Myometrial cell (primary cell): ENCODE measurements around the gene RAD50. TPM values are rescaled to one million over a fixed set of nuclear protein-coding genes. Genes with fewer than 3 reads are reported as not detected.

Experiments used
- total RNA-seq: library from RNA; depleted of rRNA; stranded (reverse); fragments of >200 nt; gene quantifications from 2 replicates; pipeline ENCODE4 v1.2.3, GENCODE V29; 2015

RAD50 gene
- total RNA-seq: 6.9 and 12.6 TPM in 2 replicates

GRCh38 chr5:132556763-132557477, at the start of gene RAD50:
Gene RAD50 (plus strand): TSS chr5:132556977. CDS start chr5:132557325, 348 bp downstream.

GRCh38 chr5:132543472-132544201, 13.1 kb upstream of the RAD50 start, which contains the start of gene IL5:
Gene IL5 (minus strand): TSS chr5:132543522. CDS start chr5:132543478, 44 bp downstream.

DNA sequence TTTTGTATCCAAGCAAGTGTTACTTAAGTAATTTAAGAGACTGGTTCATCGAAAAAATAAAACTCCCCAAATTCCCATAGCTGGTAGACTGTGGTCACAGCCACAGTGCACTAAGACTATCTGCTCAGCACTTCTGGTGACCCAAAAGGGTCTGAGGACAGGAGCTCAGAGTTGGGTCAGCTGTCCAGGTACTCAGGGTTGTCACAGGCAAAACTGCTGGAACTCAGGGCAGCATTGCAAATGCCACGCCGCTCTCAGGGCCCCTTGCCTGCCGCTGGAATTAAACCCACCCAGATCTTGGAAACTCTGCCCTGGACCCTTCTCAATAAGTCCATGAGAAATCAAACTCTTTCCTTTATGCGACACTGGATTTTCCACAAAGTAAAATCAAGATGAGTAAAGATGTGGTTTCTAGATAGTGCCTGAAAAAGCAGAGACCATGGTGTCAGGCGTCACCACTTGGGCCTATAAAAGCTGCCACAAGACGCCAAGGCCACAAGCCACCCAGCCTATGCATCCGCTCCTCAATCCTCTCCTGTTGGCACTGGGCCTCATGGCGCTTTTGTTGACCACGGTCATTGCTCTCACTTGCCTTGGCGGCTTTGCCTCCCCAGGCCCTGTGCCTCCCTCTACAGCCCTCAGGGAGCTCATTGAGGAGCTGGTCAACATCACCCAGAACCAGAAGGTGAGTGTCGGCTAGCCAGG, 101.1 kb downstream of the RAD50 start, which contains the start of gene IL13:
IL13 (plus strand) TSS at position 498 of the 705 bp plus-strand sequence; CDS start at position 512, 14 bp downstream.

DNA sequence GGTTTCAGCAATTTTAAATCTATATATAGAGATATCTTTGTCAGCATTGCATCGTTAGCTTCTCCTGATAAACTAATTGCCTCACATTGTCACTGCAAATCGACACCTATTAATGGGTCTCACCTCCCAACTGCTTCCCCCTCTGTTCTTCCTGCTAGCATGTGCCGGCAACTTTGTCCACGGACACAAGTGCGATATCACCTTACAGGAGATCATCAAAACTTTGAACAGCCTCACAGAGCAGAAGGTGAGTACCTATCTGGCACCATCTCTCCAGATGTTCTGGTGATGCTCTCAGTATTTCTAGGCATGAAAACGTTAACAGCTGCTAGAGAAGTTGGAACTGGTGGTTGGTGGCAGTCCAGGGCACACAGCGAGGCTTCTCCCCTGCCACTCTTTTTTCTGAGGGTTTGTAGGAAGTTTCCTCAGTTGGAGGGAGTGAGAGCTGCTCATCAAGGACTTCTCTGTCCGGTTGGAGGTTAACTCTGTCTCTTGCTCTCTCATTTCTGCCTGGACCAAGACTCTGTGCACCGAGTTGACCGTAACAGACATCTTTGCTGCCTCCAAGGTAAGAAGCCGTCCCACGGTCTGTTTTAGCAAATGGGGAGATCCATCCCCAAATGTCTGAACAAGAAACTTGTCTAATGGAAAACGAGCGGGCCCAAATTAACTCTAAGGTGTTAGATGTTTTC, 117.3 kb downstream of the RAD50 start, which contains the start of gene IL4:
IL4 (plus strand) TSS at position 51 of the 692 bp plus-strand sequence; CDS start at position 113, 62 bp downstream.

Other genes starting within 250 kb of the RAD50 start
- 5.8 and 7.8 TPM in 2 replicates for gene SLC22A5, start 187.3 kb upstream of the RAD50 start, total RNA-seq
- 28.8 and 40.8 TPM in 2 replicates for gene IRF1, start 66.2 kb upstream of the RAD50 start, total RNA-seq
- gene IL5, start 13.5 kb upstream of the RAD50 start, total RNA-seq: not detected in 2 replicates
- not detected in 2 replicates for gene IL13, start 101.2 kb downstream of the RAD50 start, total RNA-seq
- not detected in 2 replicates for gene IL4, start 117.0 kb downstream of the RAD50 start, total RNA-seq
- gene KIF3A, start 180.6 kb downstream of the RAD50 start, total RNA-seq: 3.9 and 4.9 TPM in 2 replicates
- gene CCNI2, start 190.4 kb downstream of the RAD50 start, total RNA-seq: not detected in 2 replicates
- gene SEPTIN8, start 220.3 kb downstream of the RAD50 start, total RNA-seq: 40.9 and 45.4 TPM in 2 replicates